Measurements from ENCODE around the gene SLC36A1. TPM values are rescaled to one million over a fixed set of nuclear protein-coding genes. Genes with fewer than 3 reads are reported as not detected.

The SLC36A1 gene
- polyA plus RNA-seq, 1 donor (not counting 4 experiments of a cell fraction or from before 2014, with no cell fraction given), result 9.6 TPM

GRCh38 chr5:151476016-151476415 lies 28.6 kb downstream of the SLC36A1 start:
- Histone ChIP-seq H3K27me3 (ENCODE audit: control insufficient read depth, extremely low read depth, insufficient read depth, low read length) (no peaks in the 10 kb centered on the region), H3K9me1 (ENCODE audit: control insufficient read depth, extremely low read depth, insufficient read depth, low read length) (no peaks in the 10 kb centered on the region), H3K36me3 (ENCODE audit: control insufficient read depth in 2 of 2, extremely low read depth in 1 of 2, insufficient read depth in 2 of 2, low read length in 2 of 2) (peaks cover 11 to 13% of the 10 kb centered on the region in 2 experiments), H3K9ac (ENCODE audit: control insufficient read depth, extremely low read depth, insufficient read depth, low read length) (no peak overlapping the region), H3K4me2 (ENCODE audit: control insufficient read depth, extremely low read depth, insufficient read depth, low read depth, low read length) (no peak overlapping the region), H3K79me2 (ENCODE audit: control insufficient read depth, insufficient read depth, low read length) (no peaks in the 10 kb centered on the region), H4K20me1 (ENCODE audit: control insufficient read depth, extremely low read depth, insufficient read depth, low read length) (no peaks in the 10 kb centered on the region), H3K4me3 (ENCODE audit: control insufficient read depth in 2 of 3, extremely low read depth in 1 of 3, insufficient read depth in 2 of 3, low read depth in 1 of 3, low read length in 3 of 3) (no peak overlapping the region), H3K9me3 (ENCODE audit: control insufficient read depth, low read depth, low read length) (no peaks in the 10 kb centered on the region), H3K27ac (ENCODE audit: control insufficient read depth, insufficient read depth, low read length) (no peak overlapping the region), H3K4me1 (ENCODE audit: control insufficient read depth, extremely low read depth, insufficient read depth, low read length) (no peaks in the 10 kb centered on the region), H2AFZ (ENCODE audit: control insufficient read depth, low read length) (no peak overlapping the region)
- TF ChIP-seq CTCF (optimal IDR thresholded peaks at IDR 0.05 in 1 of 3, IDR thresholded peaks at IDR 0.05 in 1 of 3, conservative IDR thresholded peaks at IDR 0.05 in 1 of 3; ENCODE audit: extremely low read depth in 1 of 3, insufficient read depth in 2 of 3, low read length in 3 of 3) (no peak), EZH2 (IDR thresholded peaks at IDR 0.05; ENCODE audit: low read length) (no peak)
- no peak for DNase-seq (ENCODE audit: low read depth, low spot score)
- dilution Hi-C loops (cut with MboI; ENCODE audit: extremely low pct_ligation_motif_present, low sequenced_read_pairs), result no loop called here
- no peak for FAIRE-seq

GRCh38 chr5:151477101-151477500 lies 29.7 kb downstream of the SLC36A1 start:
- no peaks in the 10 kb centered on the region for H3K4me1 ChIP-seq (ENCODE audit: control insufficient read depth, extremely low read depth, insufficient read depth, low read length)
- no peaks in the 10 kb centered on the region for H3K9me1 ChIP-seq (ENCODE audit: control insufficient read depth, extremely low read depth, insufficient read depth, low read length)
- no peak for FAIRE-seq
- no peak overlapping the region for H2AFZ ChIP-seq (ENCODE audit: control insufficient read depth, low read length)
- H3K27ac ChIP-seq (ENCODE audit: control insufficient read depth, insufficient read depth, low read length), result no peak overlapping the region
- no peak for TF ChIP-seq EZH2 (IDR thresholded peaks at IDR 0.05; ENCODE audit: low read length)
- TF ChIP-seq CTCF (optimal IDR thresholded peaks at IDR 0.05 in 1 of 3, IDR thresholded peaks at IDR 0.05 in 1 of 3, conservative IDR thresholded peaks at IDR 0.05 in 1 of 3; ENCODE audit: extremely low read depth in 1 of 3, insufficient read depth in 2 of 3, low read length in 3 of 3), result no peak
- DNase-seq (ENCODE audit: low read depth, low spot score), result no peak
- no peak overlapping the region for H3K9ac ChIP-seq (ENCODE audit: control insufficient read depth, extremely low read depth, insufficient read depth, low read length)
- H4K20me1 ChIP-seq (ENCODE audit: control insufficient read depth, extremely low read depth, insufficient read depth, low read length), result no peaks in the 10 kb centered on the region
- peaks cover 9 to 13% of the 10 kb centered on the region in 2 experiments for H3K36me3 ChIP-seq (ENCODE audit: control insufficient read depth in 2 of 2, extremely low read depth in 1 of 2, insufficient read depth in 2 of 2, low read length in 2 of 2)
- H3K4me2 ChIP-seq (ENCODE audit: control insufficient read depth, extremely low read depth, insufficient read depth, low read depth, low read length), result no peak overlapping the region
- no peaks in the 10 kb centered on the region for H3K9me3 ChIP-seq (ENCODE audit: control insufficient read depth, low read depth, low read length)
- no peak overlapping the region for H3K4me3 ChIP-seq (ENCODE audit: control insufficient read depth in 2 of 3, extremely low read depth in 1 of 3, insufficient read depth in 2 of 3, low read depth in 1 of 3, low read length in 3 of 3)
- no peaks in the 10 kb centered on the region for H3K27me3 ChIP-seq (ENCODE audit: control insufficient read depth, extremely low read depth, insufficient read depth, low read length)
- dilution Hi-C loops (cut with MboI; ENCODE audit: extremely low pct_ligation_motif_present, low sequenced_read_pairs), result no loop called here
- H3K79me2 ChIP-seq (ENCODE audit: control insufficient read depth, insufficient read depth, low read length), result no peaks in the 10 kb centered on the region
